ENCODE results near the gene NACC1.
A peak's percentile ranks its signal among the peaks of the same experiment; 100 is the strongest.

NACC1 gene

GRCh38 chr19:13101590-13102415 is 16.3 kb upstream of the NACC1 start:
- DNase-seq = no peak

- no peak for DNase-seq
These were observed 15.7 kb upstream of the NACC1 start for GRCh38 chr19:13102416-13102665.

- DNase-seq = no peak
These were observed 15.1 kb upstream of the NACC1 start, which contains the start of gene LYL1 for GRCh38 chr19:13102666-13103580. Gene LYL1 (minus strand): TSS chr19:13102858. CDS start chr19:13101171, 1,687 bp downstream.

- no peak for DNase-seq
These were observed 14.3 kb upstream of the NACC1 start for GRCh38 chr19:13103581-13104359.

- DNase-seq = no peak
These were observed 13.7 kb upstream of the NACC1 start for GRCh38 chr19:13104360-13104847.

- DNase-seq = no peak
These were observed 13.0 kb upstream of the NACC1 start for GRCh38 chr19:13104848-13105711.

- no peak for DNase-seq
These were observed 8.5 kb upstream of the NACC1 start for GRCh38 chr19:13109361-13110098.

GRCh38 chr19:13110099-13110610 is 7.9 kb upstream of the NACC1 start:
- DNase-seq = no peak

- DNase-seq = no peak
These were observed 5.5 kb upstream of the NACC1 start for GRCh38 chr19:13112555-13112954.

GRCh38 chr19:13115936-13116281 is 2.2 kb upstream of the NACC1 start:
- no peak for DNase-seq

- DNase-seq = peak; percentile 79
These were observed 1.5 kb upstream of the NACC1 start, which contains the start of gene TRMT1 for GRCh38 chr19:13116282-13117175. Gene TRMT1 (minus strand): TSS chr19:13116740. CDS start chr19:13116399, 341 bp downstream.

- DNase-seq = no peak
These were observed 790 bp upstream of the NACC1 start for GRCh38 chr19:13117176-13117771.

GRCh38 chr19:13118424-13119193 is 545 bp downstream of the NACC1 start:
- DNase-seq = no peak

GRCh38 chr19:13119627-13120026 is 1.6 kb downstream of the NACC1 start:
- no peak for DNase-seq

- DNase-seq = no peak
These were observed 2.0 kb downstream of the NACC1 start for GRCh38 chr19:13120031-13120430.

GRCh38 chr19:13120817-13121216 is 2.8 kb downstream of the NACC1 start:
- no peak for DNase-seq

- no peak for DNase-seq
These were observed 3.6 kb downstream of the NACC1 start for GRCh38 chr19:13121551-13122274.

- DNase-seq = no peak
These were observed 4.3 kb downstream of the NACC1 start for GRCh38 chr19:13122275-13122878.
